IMR-90 (cell line): ENCODE data around the gene GALNT9. TPM values are rescaled to one million over a fixed set of nuclear protein-coding genes. Genes with fewer than 3 reads are reported as not detected.

Experiments
- ATAC-seq: fragments of 200-7000 bp; cut with Tn5 transposase; 2 replicates; pipeline ENCODE4 v1.9.1; 2020; ENCODE audit warnings: low read depth, mild to moderate bottlenecking, moderate library complexity
- BruUV-seq: library from RNA; stranded (reverse); fragments of 400-500 nt; replicated peaks from 2 replicates; lab custom pipeline; 2021; lab: Mats Ljungman, UMichigan
- CTCF ChIA-PET: fragments of 300-600 bp; formaldehyde crosslinking; extraction: SDS; loops from one replicate; lab custom pipeline; 2021; ENCODE audit warnings: antibody characterized with exemption; lab: Yijun Ruan, JAX
- POLR2A ChIA-PET: fragments of 300-600 bp; sonication (Branson Sonifier 250); formaldehyde crosslinking; loops from one replicate; lab custom pipeline; 2022; ENCODE audit warnings: antibody characterized with exemption; ENCODE audit not compliant: unreplicated experiment; lab: Charles Lee
- DNase-seq: peaks from one replicate; pipeline ENCODE4 v3.0.0; 2013
- H2AFZ ChIP-seq: replicated peaks from 2 replicates; pipeline ENCODE3; 2013; ENCODE audit warnings: low read length, mild to moderate bottlenecking; ENCODE audit not compliant: poor library complexity
- H2AK5ac ChIP-seq: 2 replicates; pipeline ENCODE4 v1.6.1; 2013; ENCODE audit warnings: low read depth, low read length, inconsistent platforms
- H2AK9ac ChIP-seq: replicated peaks from 2 replicates; pipeline ENCODE3; 2013; ENCODE audit warnings: mild to moderate bottlenecking, low read depth, low read length, moderate library complexity; ENCODE audit not compliant: poor library complexity
- H2BK120ac ChIP-seq: 2 replicates; pipeline ENCODE4 v1.6.1; 2013; ENCODE audit warnings: low read depth, low read length, inconsistent platforms
- H2BK15ac ChIP-seq: 3 replicates; pipeline ENCODE4 v1.6.1; 2013; ENCODE audit warnings: low read depth, low read length, inconsistent platforms
- H2BK20ac ChIP-seq: 2 replicates; pipeline ENCODE4 v1.6.1; 2013; ENCODE audit warnings: low read depth, mild to moderate bottlenecking, inconsistent platforms, low read length, moderate library complexity
- H2BK5ac ChIP-seq: 2 replicates; pipeline ENCODE4 v1.6.1; 2013; ENCODE audit warnings: mild to moderate bottlenecking, low read depth, low read length, inconsistent platforms; ENCODE audit not compliant: poor library complexity, severe bottlenecking
- H3K14ac ChIP-seq: replicated peaks from 2 replicates; pipeline ENCODE4 v1.6.1; 2013; ENCODE audit warnings: low read depth, low read length, inconsistent platforms
- H3K18ac ChIP-seq: 2 replicates; pipeline ENCODE4 v1.6.1; 2013; ENCODE audit warnings: low read depth, low read length, control low read depth
- H3K23ac ChIP-seq: 2 replicates; pipeline ENCODE4 v1.6.1; 2013; ENCODE audit warnings: low read depth, low read length, inconsistent platforms
- H3K27ac ChIP-seq: 2 replicates; pipeline ENCODE4 v1.5.1; 2013; ENCODE audit warnings: mild to moderate bottlenecking, control low read depth, low read length; ENCODE audit not compliant: insufficient read depth
- H3K27me3 ChIP-seq: 2 replicates; pipeline ENCODE4 v1.6.1; 2013; ENCODE audit warnings: low read length; ENCODE audit not compliant: control insufficient read depth, insufficient read depth
- H3K36me3 ChIP-seq: 2 replicates; pipeline ENCODE4 v1.6.1; 2013; ENCODE audit warnings: low read length, mixed read lengths; ENCODE audit not compliant: control insufficient read depth, insufficient read depth
- H3K4ac ChIP-seq: 2 replicates; pipeline ENCODE4 v1.6.1; 2013; ENCODE audit warnings: low read depth, low read length, inconsistent platforms
- H3K4me1 ChIP-seq: 2 replicates; pipeline ENCODE4 v1.6.1; 2013; ENCODE audit warnings: low read length, mixed read lengths; ENCODE audit not compliant: control insufficient read depth, insufficient read depth
- H3K4me2 ChIP-seq: 2 replicates; pipeline ENCODE4 v1.6.1; 2013; ENCODE audit warnings: low read depth, mild to moderate bottlenecking, control low read depth, low read length, moderate library complexity
- H3K4me3 ChIP-seq: 2 replicates; pipeline ENCODE4 v1.5.1; 2013; ENCODE audit warnings: low read depth, mild to moderate bottlenecking, control low read depth, low read length, moderate library complexity; ENCODE audit not compliant: insufficient read depth
- H3K56ac ChIP-seq: 2 replicates; pipeline ENCODE4 v1.6.1; 2013; ENCODE audit warnings: low read length, inconsistent platforms; ENCODE audit not compliant: insufficient read depth; ENCODE audit errors: extremely low read depth
- H3K79me1 ChIP-seq, 2 experiments: 2 replicates each; pipeline ENCODE4 v1.6.1; 2013; ENCODE audit warnings: low read length in 2 of 2, inconsistent platforms in 1 of 2, low read depth in 1 of 2
- H3K9ac ChIP-seq: 2 replicates; pipeline ENCODE4 v1.6.1; 2013; ENCODE audit warnings: low read depth, low read length, control low read depth
- H3K9me1 ChIP-seq: 2 replicates; pipeline ENCODE4 v1.6.1; 2013; ENCODE audit warnings: low read length, inconsistent platforms; ENCODE audit not compliant: insufficient read depth
- H3K9me3 ChIP-seq: 2 replicates; pipeline ENCODE4 v1.6.1; 2013; ENCODE audit warnings: low read length; ENCODE audit not compliant: control insufficient read depth, insufficient read depth
- H4K20me1 ChIP-seq: 2 replicates; pipeline ENCODE4 v1.6.1; 2013; ENCODE audit warnings: low read length, inconsistent platforms; ENCODE audit not compliant: insufficient read depth
- H4K5ac ChIP-seq: 2 replicates; pipeline ENCODE4 v1.6.1; 2013; ENCODE audit warnings: mild to moderate bottlenecking, low read depth, low read length, control low read depth
- H4K8ac ChIP-seq, 2 experiments: 2 replicates each; pipeline ENCODE4 v1.6.1; 2013; ENCODE audit warnings: low read depth in 2 of 2, low read length in 2 of 2, control low read depth in 1 of 2, inconsistent platforms in 1 of 2
- H4K91ac ChIP-seq: 2 replicates; pipeline ENCODE4 v1.6.1; 2013; ENCODE audit warnings: low read depth, low read length, inconsistent platforms; ENCODE audit not compliant: insufficient read depth
- MAFK ChIP-seq: IDR thresholded peaks from 2 replicates; pipeline ENCODE4 v1.6.1; 2012; ENCODE audit warnings: low read depth, low read length, improper control_type of control experiment
- MAZ ChIP-seq: IDR thresholded peaks from 2 replicates; pipeline ENCODE4 v1.6.1; 2012; ENCODE audit warnings: low read depth, mild to moderate bottlenecking, low read length, improper control_type of control experiment, moderate library complexity, borderline replicate concordance
- NFE2L2 ChIP-seq: fragments of 150-350 bp; IDR thresholded peaks from 2 replicates; pipeline ENCODE4 v1.6.1; 2016; ENCODE audit warnings: low read depth, mild to moderate bottlenecking, low read length
- POLR2A ChIP-seq: IDR thresholded peaks from 2 replicates; pipeline ENCODE4 v1.6.1; 2012; ENCODE audit warnings: mild to moderate bottlenecking, low read depth, low read length
- RAD21 ChIP-seq: IDR thresholded peaks from 2 replicates; pipeline ENCODE4 v1.6.1; 2012; ENCODE audit warnings: low read length, improper control_type of control experiment
- SMC3 ChIP-seq: fragments of 150-350 bp; IDR thresholded peaks from 2 replicates; pipeline ENCODE4 v1.6.1; 2016; ENCODE audit warnings: low read depth, mild to moderate bottlenecking, antibody characterized with exemption, low read length, moderate library complexity
- USF2 ChIP-seq: fragments of 150-350 bp; IDR thresholded peaks from 2 replicates; pipeline ENCODE4 v1.6.1; 2017; ENCODE audit warnings: mild to moderate bottlenecking, antibody characterized with exemption, low read length, low read depth
- WGBS, 2 experiments: methylation state at CpG; one replicate each; pipeline versions ENCODE4 v1.1.5 to v1.1.7; 2013; ENCODE audit warnings: missing lambda C conversion rate in 2 of 2; ENCODE audit not compliant: insufficient read length in 1 of 2; ENCODE audit errors: extremely low coverage in 2 of 2; 5-methylcytosine and 5-hydroxymethylcytosine counted together
- dilution Hi-C: fragments of 300-500 bp; cut with HindIII; formaldehyde crosslinking; loops from one replicate; pipeline ENCODE4 v1.14.3; 2018; ENCODE audit warnings: low sequenced_read_pairs; ENCODE audit not compliant: unreplicated experiment
- in situ Hi-C: fragments of 300-500 bp; cut with MboI; formaldehyde crosslinking; loops from 3 replicates; pipeline ENCODE4 v1.14.3; 2019; ENCODE audit warnings: low sequenced_read_pairs, inconsistent platforms, mixed read lengths
- intact Hi-C: fragments of 100-400 bp; cut with micrococcal nuclease; formaldehyde crosslinking; loops from 2 replicates; pipeline ENCODE4 v1.10.0; 2022
- polyA plus RNA-seq, 3 experiments: library from polyadenylated mRNA; depleted of rRNA; stranded (reverse); fragments of >200 nt; gene quantifications; 2 replicates each; pipeline ENCODE4 v1.2.3, GENCODE V29; 2012; ENCODE audit warnings: low replicate concordance in 1 of 3
- total RNA-seq: library from RNA; depleted of rRNA; stranded (reverse); fragments of >200 nt; gene quantifications from 2 replicates; pipeline ENCODE4 v1.2.3, GENCODE V29; 2012
- TF ChIP-seq, protein P1 (sequence below): conservative IDR thresholded peaks from 2 replicates; pipeline ENCODE4 v1.5.1; 2012; ENCODE audit warnings: mild to moderate bottlenecking, low read depth, low read length, improper control_type of control experiment

Gene GALNT9
- total and polyA plus RNA-seq, 2 of the 4 experiments (the other 2 are of a cell fraction): under 0.01 to 0.12 TPM

- Histone ChIP-seq H2BK15ac (no peak overlapping the region), H3K9ac (no peak overlapping the region), H2AK5ac (no peak overlapping the region), H2BK120ac (no peak overlapping the region), H3K4me3 (no peak overlapping the region), H3K27me3 (no peaks in the 10 kb centered on the region), H2BK5ac (no peak overlapping the region), H3K27ac (no peak overlapping the region), H3K18ac (no peak overlapping the region), H3K56ac (no peak overlapping the region), H3K79me1 (no peaks in the 10 kb centered on the region), H3K4me1 (no peaks in the 10 kb centered on the region), H3K9me1 (no peaks in the 10 kb centered on the region), H2AK9ac (no peak overlapping the region), H3K4me2 (no peak overlapping the region), H3K14ac (no peak overlapping the region), H2BK20ac (no peak overlapping the region), H3K23ac (no peak overlapping the region), H4K8ac (no peak overlapping the region), H4K20me1 (no peaks in the 10 kb centered on the region), H3K9me3 (peaks cover 48% of the 10 kb centered on the region), H3K4ac (no peak overlapping the region), H4K91ac (no peak overlapping the region), H3K36me3 (no peaks in the 10 kb centered on the region), H2AFZ (no peak overlapping the region), H4K5ac (no peak overlapping the region)
- intact Hi-C loops (no loop called here), dilution Hi-C loops (no loop called here), in situ Hi-C loops (no loop called here)
- no CpG with 5 or more reads among the region's 7 CpGs for WGBS, 2 experiments
- ATAC-seq (no peak), DNase-seq (no peak)
- no TSS peak for BruUV-seq
- ChIA-PET POLR2A (no interaction called here), CTCF (no interaction called here)
- TF ChIP-seq MAZ (no peak), RAD21 (no peak), NFE2L2 (no peak), SMC3 (no peak), USF2 (no peak), MAFK (no peak), POLR2A (no peak)
- TF ChIP-seq, protein P1, sequence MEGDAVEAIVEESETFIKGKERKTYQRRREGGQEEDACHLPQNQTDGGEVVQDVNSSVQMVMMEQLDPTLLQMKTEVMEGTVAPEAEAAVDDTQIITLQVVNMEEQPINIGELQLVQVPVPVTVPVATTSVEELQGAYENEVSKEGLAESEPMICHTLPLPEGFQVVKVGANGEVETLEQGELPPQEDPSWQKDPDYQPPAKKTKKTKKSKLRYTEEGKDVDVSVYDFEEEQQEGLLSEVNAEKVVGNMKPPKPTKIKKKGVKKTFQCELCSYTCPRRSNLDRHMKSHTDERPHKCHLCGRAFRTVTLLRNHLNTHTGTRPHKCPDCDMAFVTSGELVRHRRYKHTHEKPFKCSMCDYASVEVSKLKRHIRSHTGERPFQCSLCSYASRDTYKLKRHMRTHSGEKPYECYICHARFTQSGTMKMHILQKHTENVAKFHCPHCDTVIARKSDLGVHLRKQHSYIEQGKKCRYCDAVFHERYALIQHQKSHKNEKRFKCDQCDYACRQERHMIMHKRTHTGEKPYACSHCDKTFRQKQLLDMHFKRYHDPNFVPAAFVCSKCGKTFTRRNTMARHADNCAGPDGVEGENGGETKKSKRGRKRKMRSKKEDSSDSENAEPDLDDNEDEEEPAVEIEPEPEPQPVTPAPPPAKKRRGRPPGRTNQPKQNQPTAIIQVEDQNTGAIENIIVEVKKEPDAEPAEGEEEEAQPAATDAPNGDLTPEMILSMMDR: no peak
Measured at GRCh38 chr12:132360410-132360809, 31.0 kb upstream of the GALNT9 start.
